Activated naive CD4-positive, alpha-beta T cell treated with Interleukin-2 at 50 U/mL for 16 hours (primary cell): Measurements from ENCODE around the gene TRPT1.

Experiments used
- DNase-seq: peaks from one replicate; pipeline ENCODE4 v3.0.0-alpha.2; 2020

TRPT1 gene

DNA sequence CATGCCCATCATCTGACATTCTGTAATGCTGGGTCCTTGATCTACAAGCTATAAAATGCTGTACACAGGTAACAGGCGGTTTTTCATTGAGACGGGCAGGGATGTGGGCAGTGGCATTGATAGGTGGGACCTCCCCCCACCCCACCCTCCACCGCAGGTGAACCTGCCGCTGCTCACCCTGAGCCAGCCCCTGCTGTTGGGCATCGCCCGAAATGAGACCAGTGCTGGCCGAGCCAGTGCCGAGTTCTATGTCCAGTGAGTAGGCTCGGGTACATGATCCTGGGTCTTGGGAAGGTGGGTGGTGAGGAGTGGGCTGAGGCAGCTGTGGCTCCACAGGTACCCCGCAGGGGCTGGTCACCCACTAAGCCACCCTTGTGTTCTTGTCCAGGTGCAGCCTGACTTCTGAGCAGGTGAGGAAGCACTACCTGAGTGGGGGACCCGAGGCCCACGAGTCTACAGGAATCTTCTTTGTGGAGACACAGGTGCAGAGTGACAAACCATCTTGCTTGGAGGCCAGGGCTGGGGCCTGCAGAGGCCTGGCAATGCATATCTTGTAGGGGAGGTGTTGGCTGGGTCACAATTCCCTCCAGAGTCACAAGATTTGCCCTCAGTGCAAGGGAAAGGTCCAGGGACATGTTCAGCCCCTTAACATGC, 3.2 kb upstream of the TRPT1 start:
- DNase-seq = no peak

DNA sequence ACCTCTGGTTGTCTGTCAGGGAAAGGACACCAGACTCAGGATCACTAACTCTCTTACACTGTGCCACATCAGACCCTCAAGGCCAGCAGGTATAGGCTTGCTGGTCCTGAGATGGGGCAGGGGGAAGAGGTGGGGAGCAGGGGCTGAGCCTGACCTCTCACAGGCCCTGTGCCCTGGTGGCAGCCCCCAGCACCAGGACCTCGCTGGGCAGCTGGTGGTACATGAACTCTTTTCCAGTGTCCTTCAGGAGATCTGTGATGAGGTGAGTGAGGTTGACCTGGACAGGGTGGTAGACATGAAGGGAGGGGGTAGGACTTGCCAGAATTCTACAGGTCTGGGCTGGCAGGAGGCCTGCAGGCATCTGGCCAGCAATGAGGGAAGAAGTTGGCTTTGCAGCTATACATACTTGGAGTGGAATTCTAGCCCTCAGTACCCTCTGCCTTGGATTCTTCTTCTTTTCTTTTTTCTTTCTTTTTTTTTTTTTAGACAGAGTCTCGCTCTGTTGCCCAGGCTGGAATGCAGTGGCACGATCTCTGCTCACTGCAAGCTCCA, 1.5 kb upstream of the TRPT1 start:
- DNase-seq = no peak

DNA sequence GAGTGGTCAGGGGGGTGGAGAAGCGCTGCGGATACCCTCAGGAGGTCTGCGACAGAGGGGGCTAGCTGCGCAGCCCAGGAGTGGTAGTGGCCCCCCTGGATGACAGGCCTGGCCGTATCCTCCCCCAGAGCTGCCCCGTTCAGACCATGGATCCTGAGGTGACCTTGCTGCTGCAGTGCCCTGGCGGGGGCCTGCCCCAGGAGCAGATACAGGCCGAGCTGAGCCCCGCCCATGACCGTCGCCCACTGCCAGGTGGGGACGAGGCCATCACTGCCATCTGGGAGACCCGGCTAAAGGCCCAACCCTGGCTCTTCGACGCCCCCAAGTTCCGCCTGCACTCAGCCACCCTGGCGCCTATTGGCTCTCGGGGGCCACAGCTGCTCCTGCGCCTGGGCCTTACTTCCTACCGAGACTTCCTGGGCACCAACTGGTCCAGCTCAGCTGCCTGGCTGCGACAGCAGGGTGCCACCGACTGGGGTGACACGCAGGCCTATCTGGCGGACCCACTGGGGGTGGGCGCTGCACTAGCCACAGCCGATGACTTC, 593 bp upstream of the TRPT1 start:
- peak; percentile 64 for DNase-seq

DNA sequence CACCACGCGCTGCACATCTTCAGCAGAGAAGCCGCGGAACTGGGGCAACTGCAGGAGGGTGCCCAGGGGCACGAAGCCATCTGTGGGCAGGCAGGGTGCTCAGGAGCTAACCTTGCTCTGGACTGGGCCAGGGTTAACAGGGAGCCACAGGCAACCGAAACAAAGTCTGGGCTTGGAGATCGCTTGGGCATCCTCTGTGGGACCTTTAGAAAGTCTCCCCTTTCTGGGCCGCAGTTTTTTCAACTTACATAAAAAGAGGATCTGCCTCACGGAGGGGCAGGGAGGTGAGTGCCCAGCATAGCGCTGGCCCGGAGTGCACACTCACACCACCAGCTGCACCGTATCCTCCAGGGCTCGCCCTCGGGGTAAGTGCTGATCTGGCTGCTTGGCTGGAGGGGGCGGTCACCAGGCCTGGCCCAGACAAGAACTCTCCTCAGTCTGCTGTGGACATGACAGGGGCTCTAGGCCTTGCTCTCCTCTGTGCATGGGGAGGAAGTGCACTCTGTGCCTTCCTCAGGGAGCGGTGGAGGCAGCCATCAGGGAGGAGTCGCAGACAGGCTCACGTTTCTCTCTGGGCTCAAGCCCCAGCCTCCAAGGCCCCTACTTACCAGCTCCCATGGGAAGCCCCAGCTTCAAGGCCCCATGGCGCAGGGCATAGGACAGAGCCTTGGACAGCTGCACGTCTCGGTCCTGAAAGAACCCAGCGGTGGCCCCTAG, 937 bp downstream of the TRPT1 start:
- DNase-seq = no peak

DNA sequence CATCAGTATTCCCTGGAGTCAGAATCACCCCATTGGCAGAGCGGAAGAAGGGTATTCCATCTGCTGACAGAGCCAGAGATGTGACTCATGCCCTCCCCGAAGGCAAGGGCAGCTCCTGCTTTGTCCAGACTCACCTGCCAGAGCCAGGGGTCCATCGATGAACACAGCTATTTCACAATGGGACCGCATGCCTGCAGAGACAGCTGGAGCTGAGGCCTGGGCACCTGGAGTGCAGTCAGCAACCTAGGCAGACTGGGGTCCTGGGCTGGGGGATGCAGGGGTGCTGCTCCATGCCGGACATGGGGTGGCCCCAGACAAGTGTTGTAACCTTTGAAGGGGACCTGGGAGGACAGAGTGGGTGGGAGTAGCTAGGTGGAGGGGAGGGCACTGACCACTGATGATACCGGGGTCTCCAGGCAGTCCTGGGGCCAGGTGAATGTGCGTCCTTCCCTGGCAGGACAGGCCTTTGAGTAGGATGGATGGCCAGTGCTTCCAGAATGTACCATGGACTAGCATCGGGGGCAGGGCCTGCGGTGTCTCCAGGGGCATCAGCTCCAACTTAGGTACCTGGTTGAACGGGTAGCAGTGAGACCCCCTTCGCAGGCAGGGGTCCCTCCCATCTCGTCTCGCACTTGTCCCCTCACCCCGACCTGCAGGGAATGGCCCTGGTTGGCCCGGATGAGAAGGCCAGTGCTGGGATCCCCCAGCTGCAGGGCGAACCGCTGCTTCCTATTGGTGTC, 1.7 kb downstream of the TRPT1 start:
- DNase-seq = no peak

DNA sequence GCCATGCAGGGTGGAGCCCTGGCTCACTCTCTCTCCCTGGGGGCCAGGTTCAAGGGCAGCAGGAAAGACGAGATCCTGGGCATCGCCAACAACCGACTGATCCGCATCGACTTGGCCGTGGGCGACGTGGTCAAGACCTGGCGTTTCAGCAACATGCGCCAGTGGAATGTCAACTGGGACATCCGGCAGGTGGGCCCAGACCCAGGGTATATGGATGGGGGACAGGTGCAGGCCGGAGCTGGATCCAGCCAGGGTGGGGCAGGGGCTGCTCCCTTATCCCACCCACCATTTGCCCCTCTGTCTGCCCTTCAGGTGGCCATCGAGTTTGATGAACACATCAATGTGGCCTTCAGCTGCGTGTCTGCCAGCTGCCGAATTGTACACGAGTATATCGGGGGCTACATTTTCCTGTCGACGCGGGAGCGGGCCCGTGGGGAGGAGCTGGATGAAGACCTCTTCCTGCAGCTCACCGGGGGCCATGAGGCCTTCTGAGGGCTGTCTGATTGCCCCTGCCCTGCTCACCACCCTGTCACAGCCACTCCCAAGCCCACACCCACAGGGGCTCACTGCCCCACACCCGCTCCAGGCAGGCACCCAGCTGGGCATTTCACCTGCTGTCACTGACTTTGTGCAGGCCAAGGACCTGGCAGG, 2.9 kb downstream of the TRPT1 start:
- DNase-seq = no peak

DNA sequence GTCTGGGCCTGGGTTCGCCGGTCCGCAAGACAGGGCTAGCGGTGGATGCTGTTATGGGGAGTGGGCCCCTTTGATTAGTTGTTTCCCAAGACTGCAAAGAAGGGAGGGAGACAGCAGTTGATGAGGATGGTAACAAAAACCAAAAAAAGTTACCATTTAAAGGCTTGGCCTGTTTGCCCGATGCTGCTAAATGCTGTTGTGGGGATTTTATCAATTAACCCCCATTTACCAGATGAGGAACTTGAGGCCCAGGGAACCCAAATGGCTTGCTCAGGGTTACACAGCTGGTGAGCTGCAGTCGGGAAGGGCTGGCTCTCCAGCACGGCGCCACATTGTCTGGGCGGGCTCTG, 3.4 kb downstream of the TRPT1 start:
- DNase-seq = no peak

DNA sequence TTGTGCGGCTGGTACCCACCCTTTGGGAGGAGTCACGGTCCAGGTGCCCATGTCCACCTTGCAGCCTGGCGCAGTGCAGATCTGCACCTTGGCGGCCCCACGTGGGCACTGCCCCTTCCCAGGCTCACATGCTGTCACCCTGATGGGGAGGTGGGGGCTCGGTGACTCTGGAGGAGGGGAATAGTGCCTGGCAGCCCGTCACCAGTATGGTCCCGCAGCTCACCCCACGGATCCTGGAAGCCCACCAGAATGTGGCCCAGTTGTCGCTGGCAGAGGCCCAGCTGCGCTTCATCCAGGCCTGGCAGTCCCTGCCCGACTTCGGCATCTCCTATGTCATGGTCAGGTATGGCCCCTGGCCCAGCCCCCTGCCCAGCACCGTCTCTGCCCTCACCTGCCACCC, 5.2 kb downstream of the TRPT1 start:
- no peak for DNase-seq

DNA sequence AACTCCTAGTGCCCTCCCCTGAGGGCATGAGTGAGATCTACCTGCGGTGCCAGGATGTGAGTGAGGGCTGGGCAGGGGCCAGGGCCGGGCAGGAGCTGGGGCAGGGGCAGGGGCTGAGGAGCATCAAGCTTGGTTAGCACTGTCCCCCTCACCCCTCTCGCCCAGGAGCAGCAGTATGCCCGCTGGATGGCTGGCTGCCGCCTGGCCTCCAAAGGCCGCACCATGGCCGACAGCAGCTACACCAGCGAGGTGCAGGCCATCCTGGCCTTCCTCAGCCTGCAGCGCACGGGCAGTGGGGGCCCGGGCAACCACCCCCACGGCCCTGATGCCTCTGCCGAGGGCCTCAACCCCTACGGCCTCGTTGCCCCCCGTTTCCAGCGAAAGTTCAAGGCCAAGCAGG, 5.7 kb downstream of the TRPT1 start:
- no peak for DNase-seq

DNA sequence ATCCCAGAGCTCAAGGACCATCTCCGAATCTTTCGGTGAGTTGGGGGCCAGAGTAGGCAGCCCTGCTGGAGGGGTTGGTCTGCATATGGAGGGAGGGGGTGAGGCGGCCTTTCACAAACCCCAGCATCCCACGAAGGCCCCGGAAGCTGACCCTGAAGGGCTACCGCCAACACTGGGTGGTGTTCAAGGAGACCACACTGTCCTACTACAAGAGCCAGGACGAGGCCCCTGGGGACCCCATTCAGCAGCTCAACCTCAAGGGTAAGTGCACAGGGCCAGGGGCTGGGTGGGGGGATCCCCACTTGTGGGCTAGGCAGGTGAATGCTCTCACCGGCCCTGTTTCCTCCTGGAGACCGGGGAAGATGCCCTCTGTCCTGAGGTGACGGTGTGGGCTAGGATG, 6.2 kb downstream of the TRPT1 start:
- no peak for DNase-seq

DNA sequence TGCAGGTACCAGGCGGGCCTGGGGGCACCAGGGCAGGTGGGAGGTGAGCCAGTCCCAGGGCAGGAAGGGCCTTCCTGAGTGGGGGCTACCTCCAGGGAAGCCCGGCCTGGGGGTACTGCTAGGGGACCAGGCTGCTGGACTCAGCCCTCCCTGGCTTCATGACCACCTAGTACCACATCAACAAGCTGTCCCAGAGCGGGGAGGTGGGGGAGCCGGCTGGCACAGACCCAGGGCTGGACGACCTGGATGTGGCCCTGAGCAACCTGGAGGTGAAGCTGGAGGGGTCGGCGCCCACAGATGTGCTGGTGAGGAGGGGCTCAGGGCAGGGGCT, 6.7 kb downstream of the TRPT1 start:
- no peak for DNase-seq

DNA sequence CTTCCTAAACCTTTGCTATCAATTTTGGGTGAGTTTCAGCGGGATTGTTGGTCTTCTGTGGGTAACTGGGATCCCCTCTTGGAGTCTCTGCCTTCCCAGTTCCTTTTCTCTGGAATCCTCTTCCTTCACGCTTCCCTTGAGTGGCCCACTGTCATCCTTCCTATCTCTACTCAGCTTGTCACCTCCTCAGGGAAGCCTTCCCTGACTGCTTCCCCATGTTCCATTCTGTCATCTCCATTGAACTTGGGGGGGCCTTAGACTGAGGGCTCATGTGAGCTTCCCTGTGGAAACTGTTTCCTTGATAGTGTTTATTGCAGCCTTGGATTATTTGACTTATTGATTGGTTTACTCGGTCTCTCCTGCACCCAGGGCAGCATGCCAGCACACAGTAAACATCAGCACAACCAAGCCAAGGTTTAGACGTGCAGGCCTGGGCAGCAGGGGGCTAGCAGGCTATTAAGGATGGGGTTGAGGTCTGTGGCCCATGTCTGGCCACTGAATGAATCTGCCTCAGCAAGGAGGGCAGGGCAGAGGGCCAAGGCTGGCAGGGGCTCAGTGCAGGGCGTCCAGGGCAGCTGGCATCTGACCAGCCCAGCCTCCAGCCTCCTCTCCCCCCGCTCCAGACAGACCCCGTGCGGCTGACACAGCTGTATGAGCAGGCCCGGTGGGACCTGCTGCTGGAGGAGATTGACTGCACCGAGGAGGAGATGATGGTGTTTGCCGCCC, 7.2 kb downstream of the TRPT1 start:
- DNase-seq = no peak

DNA sequence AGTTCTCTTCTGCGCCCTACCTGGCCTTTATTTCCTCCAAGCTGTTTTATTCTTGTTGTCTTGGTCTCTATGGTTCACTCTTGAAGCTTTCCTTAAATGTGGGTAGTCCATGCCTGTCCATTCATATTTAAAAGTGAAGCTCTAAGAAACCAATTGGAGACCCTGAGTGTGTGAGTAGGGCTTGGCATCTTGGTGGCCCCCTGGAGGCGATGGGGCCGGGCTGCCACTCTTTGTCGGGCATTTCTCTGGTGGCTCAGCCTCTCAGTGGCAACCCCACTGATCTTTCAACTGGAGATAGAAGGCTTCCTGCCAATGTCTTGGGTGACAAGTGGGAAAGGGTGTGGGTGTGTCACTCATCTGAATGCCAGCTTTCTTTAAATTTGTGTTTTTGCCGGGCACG, 9.1 kb downstream of the TRPT1 start:
- DNase-seq = no peak

DNA sequence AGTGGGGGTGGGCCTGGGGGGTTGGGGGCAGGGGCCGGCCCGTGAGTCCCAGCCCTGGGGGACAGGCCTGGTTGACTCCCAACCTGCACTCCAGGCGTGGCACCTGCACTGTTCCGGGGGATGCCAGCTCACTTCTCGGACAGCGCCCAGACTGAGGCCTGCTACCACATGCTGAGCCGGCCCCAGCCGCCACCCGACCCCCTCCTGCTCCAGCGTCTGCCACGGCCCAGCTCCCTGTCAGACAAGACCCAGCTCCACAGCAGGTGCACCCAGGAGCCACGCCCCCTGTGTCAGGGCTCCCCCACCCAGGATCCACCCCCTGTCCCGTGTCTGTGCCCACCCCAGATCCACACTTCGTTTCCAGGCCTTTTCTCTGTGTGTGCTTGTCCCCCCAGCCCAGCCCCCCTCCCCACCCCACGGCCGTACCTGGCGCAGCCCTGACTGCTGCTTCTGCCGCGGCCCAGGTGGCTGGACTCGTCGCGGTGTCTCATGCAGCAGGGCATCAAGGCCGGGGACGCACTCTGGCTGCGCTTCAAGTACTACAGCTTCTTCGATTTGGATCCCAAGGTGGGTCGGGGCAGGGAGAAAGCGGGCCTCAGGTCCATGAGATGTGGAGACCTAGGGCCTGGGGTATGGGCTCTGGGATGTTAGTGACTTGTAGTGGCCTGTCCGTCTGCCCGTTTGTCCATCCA, 14.7 kb downstream of the TRPT1 start:
- no peak for DNase-seq

DNA sequence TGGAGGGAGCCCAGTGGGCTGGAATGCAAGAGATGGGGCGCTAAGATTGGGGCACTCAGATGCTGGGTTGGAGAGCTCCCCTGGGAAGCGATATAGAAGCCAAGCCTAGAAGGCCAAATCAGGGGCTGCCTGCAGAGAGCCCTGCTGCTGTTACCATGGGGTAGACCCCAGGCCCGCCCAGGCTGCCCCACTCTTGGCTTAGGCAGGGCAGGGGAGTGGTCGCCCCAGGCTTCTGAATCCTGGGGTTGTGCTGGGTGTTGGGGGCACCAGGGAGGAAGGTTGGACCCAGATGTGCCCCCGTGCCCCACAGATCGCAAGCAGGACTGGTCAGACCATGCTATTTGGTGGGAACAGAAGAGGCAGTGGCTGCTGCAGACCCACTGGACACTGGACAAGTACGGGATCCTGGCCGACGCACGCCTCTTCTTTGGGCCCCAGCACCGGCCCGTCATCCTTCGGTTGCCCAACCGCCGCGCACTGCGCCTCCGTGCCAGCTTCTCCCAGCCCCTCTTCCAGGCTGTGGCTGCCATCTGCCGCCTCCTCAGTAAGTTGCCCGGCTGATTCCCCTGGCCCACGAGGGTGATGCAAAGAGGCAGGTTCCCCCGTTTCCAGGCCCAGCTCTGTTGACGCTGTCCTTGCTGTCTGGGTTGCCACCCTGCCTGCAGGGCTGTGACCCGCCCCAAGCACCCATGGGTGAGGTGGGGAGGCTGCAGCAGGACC, 15.5 kb downstream of the TRPT1 start:
- no peak for DNase-seq

DNA sequence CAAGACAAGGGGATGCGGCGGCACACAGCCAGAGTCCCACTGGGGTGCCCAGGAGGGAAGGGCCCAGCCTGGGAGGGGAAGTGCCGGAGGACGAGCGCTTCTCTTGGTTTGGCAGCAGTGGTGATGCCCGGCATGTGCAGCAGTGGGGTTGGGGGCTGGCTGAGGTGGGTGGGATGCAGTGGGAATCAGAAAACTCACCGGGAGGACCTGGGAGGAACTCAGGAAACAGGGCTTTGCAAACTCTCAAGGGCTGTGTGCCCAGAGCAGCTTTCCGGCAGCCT, 16.5 kb downstream of the TRPT1 start:
- DNase-seq = no peak

DNA sequence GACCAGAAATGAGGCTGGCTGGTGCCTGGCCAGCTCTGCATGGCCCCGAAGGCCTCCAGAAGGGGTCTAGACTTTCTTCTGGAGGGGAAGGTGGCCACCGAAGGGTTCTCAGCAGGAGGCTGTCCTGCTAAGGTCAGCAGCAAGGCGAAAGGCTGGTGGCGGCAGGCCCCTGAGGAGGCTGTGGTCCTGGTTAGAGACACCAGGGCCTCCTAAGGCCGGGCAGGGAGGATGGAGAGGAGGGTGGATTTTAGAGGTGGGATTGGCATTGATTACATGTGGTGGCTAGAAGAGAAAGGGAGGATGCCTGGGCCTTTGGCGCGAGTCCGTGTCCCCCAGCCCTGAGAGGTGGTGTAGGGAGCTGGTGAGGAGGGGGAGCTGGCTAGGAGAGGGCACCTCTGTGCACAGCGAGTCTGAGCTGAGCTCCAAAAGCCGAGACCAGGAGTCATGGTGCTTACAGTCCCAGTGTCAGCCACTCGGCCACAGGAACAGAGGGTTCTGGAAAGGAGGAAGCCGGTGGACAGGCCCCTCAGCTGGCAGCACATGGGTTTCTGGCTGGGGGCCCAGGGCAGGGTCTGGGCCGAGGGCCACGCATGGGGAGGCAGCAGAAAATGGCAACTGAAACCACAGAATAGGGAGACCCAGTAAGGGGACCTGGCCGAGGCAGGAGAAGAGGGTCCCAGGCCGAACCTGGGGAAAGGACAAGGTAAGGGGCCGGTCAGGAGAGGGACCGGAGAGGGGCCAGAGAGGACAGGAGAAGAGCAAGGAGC, 17.0 kb downstream of the TRPT1 start:
- no peak for DNase-seq

DNA sequence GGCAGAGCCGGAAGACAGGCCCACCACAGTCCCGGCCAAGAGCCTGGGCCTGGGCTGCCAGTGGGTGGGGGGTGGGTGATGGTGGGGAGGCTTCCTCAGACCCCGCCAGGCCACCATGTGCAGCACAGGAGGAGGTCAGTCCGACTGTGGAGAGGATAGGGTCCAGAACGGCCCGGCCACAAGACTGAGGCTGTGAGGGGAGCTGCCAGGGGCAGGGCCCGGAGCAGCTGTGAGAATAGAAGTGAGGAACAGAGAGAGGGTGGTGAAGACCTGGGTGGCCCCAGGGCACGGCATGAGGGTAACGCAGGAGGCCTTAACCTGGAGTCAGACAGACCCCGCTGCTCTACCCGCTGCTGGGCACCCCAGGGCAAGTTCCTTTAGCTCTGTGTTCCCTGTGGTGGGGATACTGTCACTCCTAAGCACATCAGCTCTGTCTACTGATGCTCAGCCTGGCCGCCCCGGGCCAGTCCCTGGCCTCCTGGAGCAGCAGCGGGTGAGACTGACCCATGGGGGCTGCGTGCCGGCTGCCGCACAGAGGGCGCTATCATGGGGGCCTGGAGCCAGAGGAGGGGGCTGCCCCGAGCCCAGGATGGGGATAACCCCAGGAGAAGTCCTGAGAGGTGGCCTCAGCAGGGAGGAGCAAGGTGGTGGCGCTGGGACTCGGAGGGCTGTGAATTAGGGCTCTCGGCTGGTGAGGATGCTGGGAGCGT, 17.7 kb downstream of the TRPT1 start:
- DNase-seq = no peak

DNA sequence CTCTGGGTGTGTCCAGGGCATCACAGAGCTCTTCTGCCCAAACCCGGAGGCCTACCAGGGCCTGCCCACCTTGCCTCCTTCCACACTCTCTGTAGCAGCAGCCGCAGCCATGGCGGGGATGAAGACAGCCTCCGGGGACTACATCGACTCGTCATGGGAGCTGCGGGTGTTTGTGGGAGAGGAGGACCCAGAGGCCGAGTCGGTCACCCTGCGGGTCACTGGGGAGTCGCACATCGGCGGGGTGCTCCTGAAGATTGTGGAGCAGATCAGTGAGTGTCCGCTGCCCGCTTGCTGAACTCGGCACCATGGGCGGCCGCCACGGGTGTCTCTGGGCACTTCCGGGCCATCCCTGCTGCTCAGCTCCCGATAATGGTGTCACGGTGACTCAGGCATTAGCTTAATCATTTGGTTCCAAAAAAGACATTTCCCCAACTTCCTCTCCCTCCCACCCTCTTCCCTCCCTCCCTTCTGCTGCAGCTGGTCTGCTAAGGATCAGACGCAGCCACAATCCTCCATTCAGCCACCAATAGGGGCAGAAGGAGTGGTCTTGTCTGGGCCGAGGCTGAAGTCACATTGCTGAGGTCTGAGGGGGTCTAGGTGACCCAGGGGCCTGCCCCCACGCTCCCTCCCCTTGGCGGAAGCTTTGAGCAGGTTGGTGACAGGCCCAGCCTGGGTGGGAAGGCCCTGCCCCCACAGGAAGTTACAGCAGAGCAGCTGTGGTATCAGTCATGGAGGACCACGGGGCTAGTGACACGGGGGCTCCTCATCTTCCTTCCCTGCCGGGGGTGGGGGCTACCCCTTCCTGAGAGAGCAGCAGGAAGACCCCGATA, 18.5 kb downstream of the TRPT1 start:
- DNase-seq = peak; percentile 85
